Endothelial cell of umbilical vein (primary cell): Measurements from ENCODE around the gene KLHL24. TPM values are rescaled to one million over a fixed set of nuclear protein-coding genes. Genes with fewer than 3 reads are reported as not detected.

Source experiments
- BruUV-seq: library from RNA; stranded (reverse); fragments of 400-500 nt; replicated peaks from 2 replicates; lab custom pipeline; 2021; lab: Mats Ljungman, UMichigan
- CTCF ChIA-PET: fragments of 300-600, 350-600 bp; sonication (Branson Sonifier 250); formaldehyde crosslinking; loops from one replicate; lab custom pipeline; 2021; ENCODE audit warnings: antibody characterized with exemption, inconsistent platforms; lab: Charles Lee
- POLR2A ChIA-PET: fragments of 300-600, 350-600 bp; sonication (Branson Sonifier 250); formaldehyde crosslinking; loops from one replicate; lab custom pipeline; 2021; ENCODE audit warnings: antibody characterized with exemption, inconsistent platforms; lab: Charles Lee
- DNase-seq: peaks from one replicate; pipeline ENCODE4 v3.0.0-alpha.2; 2011; ENCODE audit warnings: low read depth, low spot score
- FAIRE-seq: peaks from 2 replicates; lab custom pipeline; 2011; peaks lifted over from hg19 to GRCh38; lab: Jason Lieb, UNC
- H2AFZ ChIP-seq: 2 replicates; pipeline ENCODE4 v1.6.0; 2012; ENCODE audit warnings: low read depth, low read length, control low read depth, inconsistent platforms
- H3K27ac ChIP-seq: 2 replicates; pipeline ENCODE4 v1.5.1; 2011; ENCODE audit warnings: low read depth, mild to moderate bottlenecking, control low read depth, low read length, moderate library complexity; ENCODE audit not compliant: insufficient read depth
- H3K27me3 ChIP-seq, 2 experiments: 2 replicates each; pipeline versions ENCODE4 v1.6.0 to v1.6.1; 2011; ENCODE audit warnings: low read length in 2 of 2, mixed read lengths in 1 of 2; ENCODE audit not compliant: control insufficient read depth in 2 of 2, insufficient read depth in 2 of 2
- H3K36me3 ChIP-seq, 2 experiments: 2 replicates in 1 of 2; 3 replicates in 1 of 2; pipeline ENCODE4 v1.5.1; 2011; ENCODE audit warnings: low read length in 2 of 2, mild to moderate bottlenecking in 1 of 2, moderate library complexity in 1 of 2; ENCODE audit not compliant: control insufficient read depth in 2 of 2, insufficient read depth in 2 of 2; ENCODE audit errors: extremely low read depth in 1 of 2
- H3K4me1 ChIP-seq: 3 replicates; pipeline ENCODE4 v1.5.1; 2011; ENCODE audit warnings: mild to moderate bottlenecking, low read length; ENCODE audit not compliant: control insufficient read depth, insufficient read depth; ENCODE audit errors: extremely low read depth
- H3K4me2 ChIP-seq: 2 replicates; pipeline ENCODE4 v1.6.1; 2011; ENCODE audit warnings: low read length, control low read depth, mixed read lengths; ENCODE audit not compliant: insufficient read depth
- H3K4me3 ChIP-seq, 3 experiments: fragments of 200-600 bp in 1 of 3; sonication (generic), shearing (Covaris generic) in 1 of 3; replicated peaks in 1 of 3; 2 replicates each; pipeline ENCODE4 v1.5.1; 2011 to 2016; ENCODE audit warnings: control low read depth in 3 of 3, low read length in 3 of 3, mild to moderate bottlenecking in 2 of 3, inconsistent platforms in 1 of 3, low read depth in 1 of 3, moderate library complexity in 1 of 3; ENCODE audit not compliant: insufficient read depth in 1 of 3
- H3K79me2 ChIP-seq: 2 replicates; pipeline ENCODE4 v1.6.0; 2012; ENCODE audit warnings: low read length, inconsistent platforms; ENCODE audit not compliant: control insufficient read depth, insufficient read depth
- H3K9ac ChIP-seq: replicated peaks from 2 replicates; pipeline ENCODE3; 2011; ENCODE audit warnings: low read length, control low read depth; ENCODE audit not compliant: insufficient read depth; ENCODE audit errors: extremely low read depth
- H3K9me1 ChIP-seq: replicated peaks from 3 replicates; pipeline ENCODE4 v1.6.0; 2011; ENCODE audit warnings: mild to moderate bottlenecking, low read length; ENCODE audit not compliant: control insufficient read depth, insufficient read depth; ENCODE audit errors: extremely low read depth
- H3K9me3 ChIP-seq: replicated peaks from 2 replicates; pipeline ENCODE4 v1.5.1; 2012; ENCODE audit warnings: low read length, inconsistent platforms; ENCODE audit not compliant: control insufficient read depth, insufficient read depth
- H4K20me1 ChIP-seq: replicated peaks from 2 replicates; pipeline ENCODE3; 2011; ENCODE audit warnings: mild to moderate bottlenecking, low read length; ENCODE audit not compliant: control insufficient read depth, insufficient read depth; ENCODE audit errors: extremely low read depth
- EZH2 ChIP-seq: IDR thresholded peaks from 2 replicates; pipeline ENCODE4 v1.6.1; 2012; ENCODE audit warnings: borderline replicate concordance, low read depth, mild to moderate bottlenecking, moderate library complexity, low read length, inconsistent platforms; ENCODE audit not compliant: severe bottlenecking
- FOS ChIP-seq: IDR thresholded peaks from 2 replicates; pipeline ENCODE4 v1.6.1; 2011; ENCODE audit warnings: mild to moderate bottlenecking, low read length, moderate library complexity, borderline replicate concordance; ENCODE audit not compliant: insufficient read depth
- GATA2 ChIP-seq: IDR thresholded peaks from 2 replicates; pipeline ENCODE4 v1.7.0; 2011; ENCODE audit warnings: low read depth, mild to moderate bottlenecking, moderate library complexity, mixed read lengths, low read length; ENCODE audit not compliant: insufficient read length, insufficient read depth
- JUN ChIP-seq: IDR thresholded peaks from 2 replicates; pipeline ENCODE4 v1.6.1; 2011; ENCODE audit warnings: borderline replicate concordance, low read depth; ENCODE audit not compliant: insufficient read length, insufficient read depth
- MYC ChIP-seq: IDR thresholded peaks from one replicate; pipeline ENCODE4 v1.6.1; 2011; ENCODE audit warnings: mild to moderate bottlenecking, low read depth, low read length
- POLR2A ChIP-seq: IDR thresholded peaks from 2 replicates; pipeline ENCODE4 v1.6.1; 2012; ENCODE audit warnings: low read depth, mild to moderate bottlenecking, control low read depth, low read length
- POLR2AphosphoS5 ChIP-seq: IDR thresholded peaks from 2 replicates; pipeline ENCODE4 v1.6.1; 2012; ENCODE audit warnings: low read depth, mild to moderate bottlenecking, control low read depth, low read length, moderate library complexity; ENCODE audit not compliant: insufficient read depth
- dilution Hi-C: fragments of 300-500 bp; cut with MboI; formaldehyde crosslinking; loops from one replicate; pipeline ENCODE4 v1.15.0; 2019; ENCODE audit warnings: low sequenced_read_pairs; ENCODE audit not compliant: extremely low pct_ligation_motif_present
- intact Hi-C: fragments of 100-400 bp; cut with micrococcal nuclease; formaldehyde crosslinking; loops from one replicate; pipeline ENCODE4 v1.10.0; 2022
- polyA plus RNA-seq, 4 experiments: library from polyadenylated mRNA; depleted of rRNA in 3 of 4; stranded (reverse) in 3 of 4; unstranded in 1 of 4; fragments of >200 nt; gene quantifications; 2 replicates each; pipeline versions ENCODE4 v1.2.1 to v1.2.3, GENCODE V29; 2011 to 2012; ENCODE audit warnings: missing spikeins in 1 of 4
- total RNA-seq: library from RNA; stranded (reverse); gene quantifications from 2 replicates; pipeline ENCODE4 v1.2.3, GENCODE V29; 2021
- TF ChIP-seq, protein P1 (sequence below), 2 donors: IDR thresholded peaks; 1 replicate in 1 of 2; 2 replicates in 1 of 2; pipeline ENCODE4 v1.5.1; 2011; ENCODE audit warnings: low read length in 2 of 2, mild to moderate bottlenecking in 2 of 2, moderate library complexity in 2 of 2, control low read depth in 1 of 2, inconsistent platforms in 1 of 2, low read depth in 1 of 2; ENCODE audit not compliant: insufficient read depth in 1 of 2; ENCODE audit errors: extremely low read depth in 1 of 2
- TF ChIP-seq, protein P2 (sequence below): IDR thresholded peaks from 2 replicates; pipeline ENCODE4 v1.6.1; 2011; ENCODE audit not compliant: insufficient read depth, insufficient read length

The KLHL24 gene
- total and polyA plus RNA-seq, 2 donors (not counting 3 experiments of a cell fraction or from before 2014, with no cell fraction given): 14.0 to 46.2 TPM

DNA sequence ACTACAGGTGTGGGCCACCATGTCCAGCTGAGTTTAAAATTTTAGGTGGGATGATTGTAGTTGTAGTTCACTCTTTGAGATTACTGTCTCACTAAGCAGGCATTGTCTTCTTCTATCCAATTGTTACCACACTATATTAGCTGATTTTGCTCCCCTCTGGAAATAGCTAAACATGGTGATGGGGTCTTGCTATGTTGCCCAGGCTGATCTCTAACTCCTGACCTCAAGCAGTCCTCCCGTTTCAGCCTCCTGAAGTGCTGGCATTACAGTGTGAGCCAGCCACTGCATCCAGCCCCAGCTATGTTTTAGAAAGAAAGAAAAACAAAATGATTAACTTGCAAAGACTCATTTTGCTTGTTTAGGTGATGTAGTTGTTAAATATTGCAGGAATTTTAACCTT is 92.8 kb downstream of the KLHL24 start:
- no TSS peak for BruUV-seq
- no peaks in the 10 kb centered on the region for H4K20me1 ChIP-seq
- H3K4me3 ChIP-seq: no peak overlapping the region
- H3K9me3 ChIP-seq: no peaks in the 10 kb centered on the region
- peaks cover 2% of the 10 kb centered on the region for H3K79me2 ChIP-seq
- no peak overlapping the region for H3K9ac ChIP-seq
- intact Hi-C loops: no loop called here
- TF ChIP-seq, protein P1, sequence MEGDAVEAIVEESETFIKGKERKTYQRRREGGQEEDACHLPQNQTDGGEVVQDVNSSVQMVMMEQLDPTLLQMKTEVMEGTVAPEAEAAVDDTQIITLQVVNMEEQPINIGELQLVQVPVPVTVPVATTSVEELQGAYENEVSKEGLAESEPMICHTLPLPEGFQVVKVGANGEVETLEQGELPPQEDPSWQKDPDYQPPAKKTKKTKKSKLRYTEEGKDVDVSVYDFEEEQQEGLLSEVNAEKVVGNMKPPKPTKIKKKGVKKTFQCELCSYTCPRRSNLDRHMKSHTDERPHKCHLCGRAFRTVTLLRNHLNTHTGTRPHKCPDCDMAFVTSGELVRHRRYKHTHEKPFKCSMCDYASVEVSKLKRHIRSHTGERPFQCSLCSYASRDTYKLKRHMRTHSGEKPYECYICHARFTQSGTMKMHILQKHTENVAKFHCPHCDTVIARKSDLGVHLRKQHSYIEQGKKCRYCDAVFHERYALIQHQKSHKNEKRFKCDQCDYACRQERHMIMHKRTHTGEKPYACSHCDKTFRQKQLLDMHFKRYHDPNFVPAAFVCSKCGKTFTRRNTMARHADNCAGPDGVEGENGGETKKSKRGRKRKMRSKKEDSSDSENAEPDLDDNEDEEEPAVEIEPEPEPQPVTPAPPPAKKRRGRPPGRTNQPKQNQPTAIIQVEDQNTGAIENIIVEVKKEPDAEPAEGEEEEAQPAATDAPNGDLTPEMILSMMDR (IDR thresholded peaks at IDR 0.05; ENCODE audit: extremely low read depth in 1 of 2, insufficient read depth in 1 of 2, low read depth in 1 of 2, low read length in 2 of 2): no peak
- no peak for TF ChIP-seq JUN
- TF ChIP-seq FOS: no peak
- no peak for TF ChIP-seq EZH2
- TF ChIP-seq POLR2AphosphoS5: no peak
- TF ChIP-seq GATA2: no peak
- TF ChIP-seq MYC: no peak
- TF ChIP-seq POLR2A: no peak
- TF ChIP-seq, protein P2, sequence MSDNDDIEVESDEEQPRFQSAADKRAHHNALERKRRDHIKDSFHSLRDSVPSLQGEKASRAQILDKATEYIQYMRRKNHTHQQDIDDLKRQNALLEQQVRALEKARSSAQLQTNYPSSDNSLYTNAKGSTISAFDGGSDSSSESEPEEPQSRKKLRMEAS: no peak
- DNase-seq (no peak), FAIRE-seq (no peak)
- dilution Hi-C loops: no loop called here
- no peaks in the 10 kb centered on the region for H3K4me1 ChIP-seq
- no peaks in the 10 kb centered on the region for H3K9me1 ChIP-seq
- H3K27ac ChIP-seq: no peak overlapping the region
- ChIA-PET CTCF (interaction anchor here (1.1 to 1.9 kb wide), 2 partner anchors 12 to 39 kb away, joined by 4 to 5 read pairs; no protein-coding TSS in a partner anchor), POLR2A (no interaction called here)
- no peak overlapping the region for H2AFZ ChIP-seq
- no peak overlapping the region for H3K4me2 ChIP-seq
- H3K27me3 ChIP-seq: no peaks in the 10 kb centered on the region
- H3K36me3 ChIP-seq: peaks cover 5 to 15% of the 10 kb centered on the region in 2 experiments
